CD8-positive, alpha-beta memory T cell (primary cell): ENCODE results near the gene NOP16. TPM values are rescaled to one million over a fixed set of nuclear protein-coding genes. Genes with fewer than 3 reads are reported as not detected.
A peak's percentile ranks its signal among the peaks of the same experiment; 100 is the strongest.

Experiments used
- CTCF ChIA-PET: fragments of 350-600 bp; sonication (Branson Sonifier 250); formaldehyde crosslinking; loops from one replicate; lab custom pipeline; 2021; ENCODE audit warnings: antibody characterized with exemption; lab: Charles Lee
- POLR2A ChIA-PET: fragments of 350-600 bp; sonication (Branson Sonifier 250); formaldehyde crosslinking; loops from one replicate; lab custom pipeline; 2021; ENCODE audit warnings: antibody characterized with exemption; lab: Charles Lee
- DNase-seq, 5 donors: peaks; one replicate each; pipeline versions ENCODE4 v3.0.0 to v3.0.0-alpha.2; 2020 to 2022; ENCODE audit warnings: mixed read lengths in 1 of 5
- H3K27ac ChIP-seq: one replicate; pipeline ENCODE4 v1.7.0; 2013; ENCODE audit warnings: low read depth, mild to moderate bottlenecking, low read length, moderate library complexity
- H3K27me3 ChIP-seq: 2 replicates; pipeline ENCODE4 v1.7.0; 2013; ENCODE audit warnings: low read length, mild to moderate bottlenecking; ENCODE audit not compliant: insufficient read depth, poor library complexity, severe bottlenecking
- H3K36me3 ChIP-seq: 2 replicates; pipeline ENCODE4 v1.7.0; 2013; ENCODE audit warnings: mild to moderate bottlenecking, low read length, moderate library complexity; ENCODE audit not compliant: insufficient read depth
- H3K4me1 ChIP-seq: 2 replicates; pipeline ENCODE4 v1.7.0; 2013; ENCODE audit warnings: mild to moderate bottlenecking, low read length, moderate library complexity; ENCODE audit not compliant: insufficient read depth
- H3K4me3 ChIP-seq: 2 replicates; pipeline ENCODE4 v1.7.0; 2013; ENCODE audit warnings: mild to moderate bottlenecking, low read length
- H3K9me3 ChIP-seq: 2 replicates; pipeline ENCODE4 v1.7.0; 2013; ENCODE audit warnings: mild to moderate bottlenecking, low read length
- H3K27ac Mint-ChIP-seq, 8 donors: one replicate each; pipeline ENCODE4 v1.8.0; 2020 to 2021; ENCODE audit warnings: mixed read lengths in 8 of 8, mild to moderate bottlenecking in 6 of 8, inconsistent platforms in 3 of 8, moderate library complexity in 3 of 8
- H3K27me3 Mint-ChIP-seq, 2 donors: one replicate each; pipeline ENCODE4 v1.8.0; 2020 to 2021; ENCODE audit warnings: mixed read lengths in 2 of 2, mild to moderate bottlenecking in 1 of 2, moderate library complexity in 1 of 2
- H3K36me3 Mint-ChIP-seq, 3 donors: one replicate each; pipeline ENCODE4 v1.8.0; 2020 to 2021; ENCODE audit warnings: mixed read lengths in 3 of 3, inconsistent platforms in 1 of 3, mild to moderate bottlenecking in 1 of 3
- H3K4me1 Mint-ChIP-seq, 3 donors: one replicate each; pipeline ENCODE4 v1.8.0; 2020 to 2021; ENCODE audit warnings: mixed read lengths in 3 of 3, inconsistent platforms in 1 of 3, mild to moderate bottlenecking in 1 of 3
- H3K4me3 Mint-ChIP-seq, 7 donors: one replicate each; pipeline ENCODE4 v1.8.0; 2020 to 2021; ENCODE audit warnings: mixed read lengths in 7 of 7, mild to moderate bottlenecking in 6 of 7, moderate library complexity in 4 of 7, inconsistent platforms in 2 of 7
- H3K9me3 Mint-ChIP-seq, 5 donors: one replicate each; pipeline ENCODE4 v1.8.0; 2020 to 2022; ENCODE audit warnings: mixed read lengths in 5 of 5, mild to moderate bottlenecking in 3 of 5, moderate library complexity in 2 of 5, inconsistent platforms in 1 of 5
- polyA plus RNA-seq: library from polyadenylated mRNA; unstranded; fragments of 300-500 nt; fragmentation: Illumina TruSeq; gene quantifications from one replicate; pipeline ENCODE4 v1.2.3, GENCODE V29; 2021
- total RNA-seq, 2 experiments: library from RNA; stranded (reverse); gene quantifications; one replicate each; pipeline ENCODE4 v1.2.3, GENCODE V29; 2021

NOP16 gene
- total and polyA plus RNA-seq, 3 experiments from 2014 or later: 33.5 to 160 (median 157) TPM

GRCh38 chr5:176362233-176362490, 26.2 kb downstream of the NOP16 start:
- DNase-seq: no peak
- Mint-ChIP-seq H3K9me3 (no peaks in the 10 kb centered on the region), H3K4me1 (peaks cover 33 to 56% (median 42%) of the 10 kb centered on the region in 3 donors), H3K27me3 (no peaks in the 10 kb centered on the region), H3K4me3 (peak overlapping the region; percentile 96 to 100 (median 99)), H3K27ac (peak overlapping the region; percentile 92 to 98 (median 97)), H3K36me3 (peaks cover 0 to 32% (median 3%) of the 10 kb centered on the region in 3 donors)
- Histone ChIP-seq H3K4me1 (peaks cover 25% of the 10 kb centered on the region), H3K9me3 (no peaks in the 10 kb centered on the region), H3K4me3 (peak overlapping the region; percentile 82), H3K27me3 (no peaks in the 10 kb centered on the region), H3K27ac (peak overlapping the region; percentile 80), H3K36me3 (peaks cover 8% of the 10 kb centered on the region)
- ChIA-PET CTCF (interaction anchor here (0.6 to 1.8 kb wide), 13 partner anchors 9 to 284 kb away, joined by 3 to 7 read pairs (median 4); partner anchors contain the start of genes FAF2, HIGD2A, NOP16 and RNF44), POLR2A (interaction anchor here (1.0 to 2.9 kb wide), 6 partner anchors 26 to 285 kb away, joined by 3 to 40 read pairs (median 5); partner anchors contain the start of genes HIGD2A, NOP16 and RNF44)

GRCh38 chr5:176361437-176362232, 26.8 kb downstream of the NOP16 start, which contains the start of gene KIAA1191:
Gene KIAA1191, minus strand, starts transcription at chr5:176361764. Its CDS starts 2,256 bp downstream, at chr5:176359508.
- CTCF ChIA-PET: interaction anchor here (0.6 to 1.8 kb wide), 15 partner anchors 8 to 285 kb away, joined by 3 to 7 read pairs (median 3); partner anchors contain the start of genes FAF2, HIGD2A, NOP16 and RNF44
- H3K4me1 ChIP-seq: peaks cover 25% of the 10 kb centered on the region
- peaks cover 13% of the 10 kb centered on the region for H3K36me3 ChIP-seq
- POLR2A ChIA-PET: interaction anchor here (0.5 to 2.9 kb wide), 8 partner anchors 27 to 823 kb away, joined by 3 to 40 read pairs (median 5); partner anchors contain the start of genes HIGD2A, NOP16 and RNF44
- Mint-ChIP-seq H3K27me3 (no peaks in the 10 kb centered on the region), H3K9me3 (no peaks in the 10 kb centered on the region), H3K36me3 (peaks cover 0 to 36% (median 2%) of the 10 kb centered on the region in 3 donors), H3K4me1 (peaks cover 32 to 57% (median 40%) of the 10 kb centered on the region in 3 donors), H3K4me3 (peak within 1 kb of the TSS; percentile 96 to 100 (median 99)), H3K27ac (peak within 1 kb of the TSS; percentile 92 to 98 (median 97))
- peak within 1 kb of the TSS; percentile 80 for H3K27ac ChIP-seq
- H3K4me3 ChIP-seq: peak within 1 kb of the TSS; percentile 82
- peak; percentile 91 to 98 (median 94) for DNase-seq
- no peaks in the 10 kb centered on the region for H3K27me3 ChIP-seq
- H3K9me3 ChIP-seq: no peaks in the 10 kb centered on the region

- Histone ChIP-seq H3K27ac (peak overlapping the region; percentile 80), H3K36me3 (peaks cover 20% of the 10 kb centered on the region), H3K4me1 (peaks cover 25% of the 10 kb centered on the region), H3K27me3 (no peaks in the 10 kb centered on the region), H3K9me3 (no peaks in the 10 kb centered on the region), H3K4me3 (peak overlapping the region; percentile 82)
- H3K4me1 Mint-ChIP-seq: peaks cover 29 to 61% (median 38%) of the 10 kb centered on the region in 3 donors
- ChIA-PET POLR2A (interaction anchor here (0.5 to 2.9 kb wide), 6 partner anchors 27 to 822 kb away, joined by 3 to 40 read pairs (median 4); partner anchors contain the start of genes HIGD2A, NOP16 and RNF44), CTCF (interaction anchor here (0.8 to 1.8 kb wide), 10 partner anchors 18 to 286 kb away, joined by 3 to 7 read pairs (median 4); partner anchors contain the start of genes FAF2 and RNF44)
- H3K27me3 Mint-ChIP-seq: no peaks in the 10 kb centered on the region
- no peaks in the 10 kb centered on the region for H3K9me3 Mint-ChIP-seq
- H3K36me3 Mint-ChIP-seq: peaks cover 0 to 41% (median 2%) of the 10 kb centered on the region in 3 donors
- no peak for DNase-seq
- H3K27ac Mint-ChIP-seq: peak overlapping the region; percentile 92 to 98 (median 97)
- peak overlapping the region; percentile 96 to 100 (median 99) for H3K4me3 Mint-ChIP-seq
Measured at GRCh38 chr5:176360894-176361436, 27.4 kb downstream of the NOP16 start.

DNA sequence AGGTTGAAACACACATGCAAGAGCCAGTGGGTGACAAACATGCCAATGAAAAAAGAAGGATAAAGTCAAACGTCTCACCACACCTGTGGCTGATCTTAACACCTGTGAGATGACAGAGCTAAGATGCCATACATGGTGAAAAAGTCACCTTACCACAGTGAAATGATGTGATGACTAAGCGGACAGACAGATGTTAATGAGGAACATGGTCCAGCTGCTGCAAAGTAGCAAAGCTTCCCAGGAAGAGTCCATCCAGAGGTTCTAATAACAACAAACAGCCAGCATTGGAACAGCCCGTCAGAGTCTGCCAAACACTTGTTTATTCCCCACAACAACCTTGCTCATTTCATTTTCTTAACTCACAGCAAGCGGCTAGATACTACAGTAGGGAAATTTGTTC, 28.7 kb downstream of the NOP16 start:
- H3K27ac ChIP-seq: no peak overlapping the region

DNA sequence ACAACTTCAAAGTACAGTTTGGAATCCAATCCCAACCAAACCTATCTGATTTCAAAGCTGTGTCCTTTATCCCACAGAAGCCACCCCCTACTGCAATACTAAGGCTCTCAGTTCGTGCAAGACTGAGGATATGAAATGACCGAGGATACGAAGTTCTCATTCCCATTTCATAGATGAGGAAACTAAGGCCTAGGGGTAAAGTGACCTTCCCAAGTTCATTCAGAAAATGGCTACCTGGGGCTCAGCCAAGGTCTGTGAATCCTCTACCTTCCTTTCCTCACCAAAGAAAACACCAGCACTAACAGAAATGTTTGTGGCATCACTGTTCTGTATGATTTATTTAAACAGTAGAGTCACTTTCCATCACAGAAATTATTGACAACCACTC, 32.2 kb downstream of the NOP16 start:
- peak overlapping the region in 1 of 8 donors; percentile 61 for H3K27ac Mint-ChIP-seq
- H3K36me3 ChIP-seq: peaks cover 63% of the 10 kb centered on the region
- CTCF ChIA-PET: no interaction called here

More for the DNA sequence above, 28.7 kb downstream of the NOP16 start:
- ChIA-PET CTCF (interaction anchor here (0.8 kb wide), 1 partner anchor 29 kb away, joined by 3 read pairs; the partner anchor contains the start of genes HIGD2A and NOP16), POLR2A (no interaction called here)
- no peaks in the 10 kb centered on the region for H3K9me3 Mint-ChIP-seq
- Histone ChIP-seq H3K36me3 (peaks cover 30% of the 10 kb centered on the region), H3K4me3 (no peak overlapping the region), H3K4me1 (peaks cover 21% of the 10 kb centered on the region), H3K27me3 (no peaks in the 10 kb centered on the region), H3K9me3 (no peaks in the 10 kb centered on the region)
- H3K36me3 Mint-ChIP-seq: peaks cover 0 to 53% (median 6%) of the 10 kb centered on the region in 3 donors
- H3K4me3 Mint-ChIP-seq: peak overlapping the region; percentile 59 to 85 (median 77)
- peak overlapping the region in 7 of 8 donors; percentile 10 to 81 (median 71) for H3K27ac Mint-ChIP-seq
- peaks cover 30 to 67% (median 43%) of the 10 kb centered on the region in 3 donors for H3K4me1 Mint-ChIP-seq
- H3K27me3 Mint-ChIP-seq: no peaks in the 10 kb centered on the region
- no peak for DNase-seq

DNA sequence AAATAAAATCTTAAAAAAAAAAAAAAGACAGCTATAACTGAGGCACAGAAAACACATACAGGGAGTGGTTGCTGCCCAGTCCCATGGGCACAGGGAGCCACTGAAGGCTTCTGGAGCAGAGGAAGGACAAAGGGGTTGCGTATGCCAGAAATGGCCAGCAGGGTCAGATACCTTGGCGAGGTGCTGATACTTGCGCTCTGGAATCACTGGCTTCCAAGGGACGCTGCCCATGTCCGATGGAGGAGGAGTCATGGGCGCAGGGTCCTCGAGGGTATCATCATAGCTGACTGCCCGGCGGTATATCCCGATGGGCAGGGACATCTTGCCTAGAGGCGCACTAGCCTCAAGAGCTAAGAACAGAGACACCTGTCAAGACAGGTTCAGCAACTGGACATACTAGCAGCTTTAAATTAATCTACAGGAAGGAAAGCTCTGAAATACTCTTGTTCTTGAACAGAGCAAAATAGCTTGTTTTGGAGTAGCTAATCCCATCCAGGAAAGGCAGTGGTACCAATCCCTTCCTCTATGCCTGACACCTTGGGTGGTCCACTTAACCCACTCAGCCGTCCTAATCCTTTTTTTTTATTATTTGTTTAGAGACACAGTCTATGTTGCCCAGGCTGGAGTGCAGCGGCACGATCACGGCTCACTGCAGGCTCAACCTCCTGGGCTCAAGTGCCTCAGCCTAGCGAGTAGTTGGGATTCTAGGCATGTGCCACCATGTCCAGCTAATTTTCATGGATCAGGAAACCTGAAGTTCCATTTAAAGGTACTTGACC, 32.8 kb downstream of the NOP16 start:
- Mint-ChIP-seq H3K4me1 (peaks cover 32 to 65% (median 43%) of the 10 kb centered on the region in 3 donors), H3K27me3 (no peaks in the 10 kb centered on the region), H3K9me3 (no peaks in the 10 kb centered on the region), H3K4me3 (no peak overlapping the region), H3K36me3 (peaks cover 0 to 85% (median 7%) of the 10 kb centered on the region in 3 donors), H3K27ac (peak overlapping the region in 1 of 8 donors; percentile 61)
- CTCF ChIA-PET: interaction anchor here (1.0 to 1.2 kb wide), 3 partner anchors 33 to 822 kb away, joined by 3 read pairs; partner anchors contain the start of genes HIGD2A and NOP16
- Histone ChIP-seq H3K27ac (no peak overlapping the region), H3K4me1 (peaks cover 10% of the 10 kb centered on the region), H3K9me3 (no peaks in the 10 kb centered on the region), H3K4me3 (no peak overlapping the region), H3K27me3 (no peaks in the 10 kb centered on the region), H3K36me3 (peaks cover 67% of the 10 kb centered on the region)
- DNase-seq: no peak
- POLR2A ChIA-PET: no interaction called here

More for the DNA sequence above, 32.2 kb downstream of the NOP16 start:
- Mint-ChIP-seq H3K36me3 (peaks cover 0 to 85% (median 7%) of the 10 kb centered on the region in 3 donors), H3K9me3 (no peaks in the 10 kb centered on the region), H3K4me1 (peaks cover 32 to 71% (median 47%) of the 10 kb centered on the region in 3 donors), H3K4me3 (peak overlapping the region in 1 of 7 donors; percentile 23), H3K27me3 (no peaks in the 10 kb centered on the region)
- POLR2A ChIA-PET: no interaction called here
- no peaks in the 10 kb centered on the region for H3K27me3 ChIP-seq
- no peak for DNase-seq
- H3K4me3 ChIP-seq: no peak overlapping the region
- no peaks in the 10 kb centered on the region for H3K9me3 ChIP-seq
- peaks cover 10% of the 10 kb centered on the region for H3K4me1 ChIP-seq
- H3K27ac ChIP-seq: no peak overlapping the region

- Mint-ChIP-seq H3K27me3 (no peaks in the 10 kb centered on the region), H3K4me1 (peaks cover 27 to 55% (median 41%) of the 10 kb centered on the region in 3 donors), H3K9me3 (no peaks in the 10 kb centered on the region), H3K27ac (peak overlapping the region in 3 of 8 donors; percentile 4 to 41 (median 23)), H3K4me3 (peak overlapping the region in 1 of 7 donors; percentile 13), H3K36me3 (peaks cover 7 to 97% (median 20%) of the 10 kb centered on the region in 3 donors)
- ChIA-PET CTCF (interaction anchor here (1.1 kb wide), 1 partner anchor 8 kb away, joined by 3 read pairs; no protein-coding TSS in a partner anchor), POLR2A (no interaction called here)
- Histone ChIP-seq H3K27me3 (no peaks in the 10 kb centered on the region), H3K4me3 (no peak overlapping the region), H3K9me3 (no peaks in the 10 kb centered on the region), H3K4me1 (no peaks in the 10 kb centered on the region), H3K27ac (no peak overlapping the region), H3K36me3 (peaks cover 87% of the 10 kb centered on the region)
- no peak for DNase-seq
Measured at GRCh38 chr5:176353533-176353932, 34.9 kb downstream of the NOP16 start.
